Muscle layer of colon (tissue), 2 donors: Measurements from ENCODE around the gene CTNNBL1.

Experiments
- H3K27ac ChIP-seq: one replicate; pipeline ENCODE4 v1.7.0; 2013; ENCODE audit warnings: low read depth, mild to moderate bottlenecking, low read length, moderate library complexity
- H3K27me3 ChIP-seq, 2 donors: one replicate each; pipeline ENCODE4 v1.7.0; 2013; ENCODE audit warnings: low read length in 2 of 2, mild to moderate bottlenecking in 2 of 2; ENCODE audit not compliant: insufficient read depth in 2 of 2, control insufficient read depth in 1 of 2
- H3K36me3 ChIP-seq: one replicate; pipeline ENCODE4 v1.7.0; 2013; ENCODE audit warnings: mild to moderate bottlenecking, low read length; ENCODE audit not compliant: insufficient read depth
- H3K4me1 ChIP-seq: one replicate; pipeline ENCODE4 v1.7.0; 2013; ENCODE audit warnings: mild to moderate bottlenecking, low read length; ENCODE audit not compliant: insufficient read depth
- H3K4me3 ChIP-seq, 2 donors: one replicate each; pipeline ENCODE4 v1.7.0; 2013; ENCODE audit warnings: low read length in 2 of 2, low read depth in 1 of 2, mild to moderate bottlenecking in 1 of 2, moderate library complexity in 1 of 2
- H3K9ac ChIP-seq: one replicate; pipeline ENCODE4 v1.7.0; 2013; ENCODE audit warnings: low read length
- H3K9me3 ChIP-seq: one replicate; pipeline ENCODE4 v1.7.0; 2013; ENCODE audit warnings: mild to moderate bottlenecking, low read length
- donor health status: abdominal sarcoma.
- donor health status: Adenocarcinoma of cecum.

Gene CTNNBL1

GRCh38 chr20:37796121-37796520 lies 102.3 kb downstream of the CTNNBL1 start:
- Histone ChIP-seq H3K27me3 (no peaks in the 10 kb centered on the region), H3K36me3 (peaks cover 14% of the 10 kb centered on the region), H3K9ac (no peak overlapping the region), H3K4me3 (no peak overlapping the region), H3K4me1 (no peaks in the 10 kb centered on the region), H3K27ac (no peak overlapping the region), H3K9me3 (no peaks in the 10 kb centered on the region)

GRCh38 chr20:37796733-37797132 lies 102.9 kb downstream of the CTNNBL1 start:
- H3K4me3 ChIP-seq: no peak overlapping the region
- no peaks in the 10 kb centered on the region for H3K4me1 ChIP-seq
- no peak overlapping the region for H3K9ac ChIP-seq
- no peaks in the 10 kb centered on the region for H3K27me3 ChIP-seq
- no peak overlapping the region for H3K27ac ChIP-seq
- no peaks in the 10 kb centered on the region for H3K9me3 ChIP-seq
- peaks cover 14% of the 10 kb centered on the region for H3K36me3 ChIP-seq

GRCh38 chr20:37797669-37798175 lies 103.9 kb downstream of the CTNNBL1 start:
- peaks cover 14% of the 10 kb centered on the region for H3K36me3 ChIP-seq
- H3K4me3 ChIP-seq: no peak overlapping the region
- no peak overlapping the region for H3K27ac ChIP-seq
- H3K4me1 ChIP-seq: no peaks in the 10 kb centered on the region
- H3K9me3 ChIP-seq: no peaks in the 10 kb centered on the region
- no peak overlapping the region for H3K9ac ChIP-seq
- no peaks in the 10 kb centered on the region for H3K27me3 ChIP-seq

GRCh38 chr20:37798312-37798711 lies 104.5 kb downstream of the CTNNBL1 start:
- peaks cover 16% of the 10 kb centered on the region for H3K36me3 ChIP-seq
- H3K9ac ChIP-seq: no peak overlapping the region
- H3K27me3 ChIP-seq: no peaks in the 10 kb centered on the region
- H3K9me3 ChIP-seq: no peaks in the 10 kb centered on the region
- no peak overlapping the region for H3K4me3 ChIP-seq
- no peak overlapping the region for H3K27ac ChIP-seq
- H3K4me1 ChIP-seq: peaks cover 4% of the 10 kb centered on the region

GRCh38 chr20:37800618-37801017 lies 106.8 kb downstream of the CTNNBL1 start:
- Histone ChIP-seq H3K27ac (no peak overlapping the region), H3K4me1 (peaks cover 13% of the 10 kb centered on the region), H3K27me3 (no peaks in the 10 kb centered on the region), H3K9me3 (no peaks in the 10 kb centered on the region), H3K9ac (no peak overlapping the region), H3K4me3 (no peak overlapping the region), H3K36me3 (peaks cover 28% of the 10 kb centered on the region)

- no peaks in the 10 kb centered on the region for H3K27me3 ChIP-seq
- H3K4me1 ChIP-seq: peaks cover 13% of the 10 kb centered on the region
- no peak overlapping the region for H3K9ac ChIP-seq
- H3K4me3 ChIP-seq: no peak overlapping the region
- H3K36me3 ChIP-seq: peaks cover 39% of the 10 kb centered on the region
- no peaks in the 10 kb centered on the region for H3K9me3 ChIP-seq
- H3K27ac ChIP-seq: no peak overlapping the region
Measured at GRCh38 chr20:37801921-37802320, 108.1 kb downstream of the CTNNBL1 start.

GRCh38 chr20:37803438-37804307 lies 109.8 kb downstream of the CTNNBL1 start:
- H3K36me3 ChIP-seq: peaks cover 36% of the 10 kb centered on the region
- no peaks in the 10 kb centered on the region for H3K27me3 ChIP-seq
- no peak overlapping the region for H3K27ac ChIP-seq
- no peak overlapping the region for H3K9ac ChIP-seq
- H3K4me3 ChIP-seq: no peak overlapping the region
- no peaks in the 10 kb centered on the region for H3K9me3 ChIP-seq
- peaks cover 13% of the 10 kb centered on the region for H3K4me1 ChIP-seq

- Histone ChIP-seq H3K4me3 (no peak overlapping the region), H3K4me1 (peaks cover 13% of the 10 kb centered on the region), H3K36me3 (peaks cover 28% of the 10 kb centered on the region), H3K9me3 (no peaks in the 10 kb centered on the region), H3K9ac (no peak overlapping the region), H3K27me3 (no peaks in the 10 kb centered on the region), H3K27ac (no peak overlapping the region)
Measured at GRCh38 chr20:37804584-37805566, 111.0 kb downstream of the CTNNBL1 start.

- Histone ChIP-seq H3K27ac (no peak overlapping the region), H3K36me3 (peaks cover 28% of the 10 kb centered on the region), H3K9ac (no peak overlapping the region), H3K4me3 (no peak overlapping the region), H3K27me3 (no peaks in the 10 kb centered on the region), H3K4me1 (peaks cover 13% of the 10 kb centered on the region), H3K9me3 (no peaks in the 10 kb centered on the region)
Measured at GRCh38 chr20:37807471-37808232, 113.8 kb downstream of the CTNNBL1 start.

- Histone ChIP-seq H3K4me1 (peaks cover 11% of the 10 kb centered on the region), H3K36me3 (peaks cover 24% of the 10 kb centered on the region), H3K9ac (no peak overlapping the region), H3K9me3 (no peaks in the 10 kb centered on the region), H3K27ac (no peak overlapping the region), H3K27me3 (no peaks in the 10 kb centered on the region), H3K4me3 (no peak overlapping the region)
Measured at GRCh38 chr20:37808233-37809070, 114.6 kb downstream of the CTNNBL1 start.
